Natural killer cell treated with Interleukin-12 subunit alpha and Interleukin-12 subunit beta and Interleukin-15 and Interleukin-18, amount 100 ng/mL, for 72 hours (primary cell): ENCODE results near the gene CPEB3. TPM values are rescaled to one million over a fixed set of nuclear protein-coding genes. Genes with fewer than 3 reads are reported as not detected.

Experiments
- ATAC-seq, 2 donors: fragments of 150-1000 bp; cut with Tn5 transposase in 1 of 2; sonication (Bioruptor Pico), chemical (Tn5 transposase) in 1 of 2; 2 replicates each; pipeline ENCODE4 v1.10.0; 2021
- DNase-seq: peaks from one replicate; pipeline ENCODE4 v3.0.0; 2022; ENCODE audit warnings: low spot score
- H3K27ac Mint-ChIP-seq, 2 donors: 1 replicate in 1 of 2; 2 replicates in 1 of 2; pipeline ENCODE4 v1.8.0; 2022; ENCODE audit warnings: mixed read lengths in 2 of 2, mild to moderate bottlenecking in 1 of 2, moderate library complexity in 1 of 2
- H3K27me3 Mint-ChIP-seq, 2 donors: 1 replicate in 1 of 2; 2 replicates in 1 of 2; pipeline ENCODE4 v1.8.0; 2022; ENCODE audit warnings: mixed read lengths in 2 of 2
- H3K36me3 Mint-ChIP-seq: one replicate; pipeline ENCODE4 v1.8.0; 2022; ENCODE audit warnings: mixed read lengths
- H3K4me1 Mint-ChIP-seq, 2 donors: 1 replicate in 1 of 2; 2 replicates in 1 of 2; pipeline ENCODE4 v1.8.0; 2022; ENCODE audit warnings: low read depth in 2 of 2, mixed read lengths in 2 of 2, mild to moderate bottlenecking in 1 of 2
- H3K4me3 Mint-ChIP-seq: one replicate; pipeline ENCODE4 v1.8.0; 2022; ENCODE audit warnings: mixed read lengths
- H3K9me3 Mint-ChIP-seq: 2 replicates; pipeline ENCODE4 v1.8.0; 2022; ENCODE audit warnings: mixed read lengths
- total RNA-seq, 2 donors: library from RNA; stranded (reverse); gene quantifications; one replicate each; pipeline ENCODE4 v1.2.3, GENCODE V29; 2022

CPEB3 gene
- total RNA-seq, 2 donors from 2014 or later, result 4.0 to 4.8 TPM

- H3K27ac Mint-ChIP-seq, result peak overlapping the region; percentile 22 to 78
- peaks cover 31 to 43% of the 10 kb centered on the region in 2 donors for H3K4me1 Mint-ChIP-seq
- DNase-seq, result peak; percentile 62
- peak overlapping the region; percentile 71 for H3K4me3 Mint-ChIP-seq
- no peak for ATAC-seq
- H3K27me3 Mint-ChIP-seq, result peaks cover 0 to 2% of the 10 kb centered on the region in 2 donors
- H3K36me3 Mint-ChIP-seq, result peaks cover 10% of the 10 kb centered on the region
- no peaks in the 10 kb centered on the region for H3K9me3 Mint-ChIP-seq
Observed at GRCh38 chr10:92242910-92243671, 47.8 kb downstream of the CPEB3 start.

DNA sequence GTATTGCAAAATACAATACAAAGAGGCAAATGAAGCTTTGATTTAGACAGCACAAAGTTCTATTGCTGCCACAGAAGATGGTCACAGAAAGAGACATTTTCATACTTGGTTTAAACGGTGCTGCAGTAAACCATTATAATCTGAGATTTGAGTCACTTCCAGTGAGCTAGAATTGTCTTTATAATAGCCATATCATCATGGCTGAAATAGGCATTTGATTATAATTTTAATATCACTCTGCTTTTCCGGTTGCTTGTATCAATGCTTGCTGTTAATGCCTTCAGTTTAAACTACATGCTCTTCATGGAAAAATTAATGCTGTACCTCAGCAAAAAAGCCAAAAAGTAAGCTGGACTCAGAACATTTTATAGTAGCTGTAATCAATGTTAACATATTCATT, 48.5 kb downstream of the CPEB3 start:
- Mint-ChIP-seq H3K4me3 (peak overlapping the region; percentile 71), H3K9me3 (no peaks in the 10 kb centered on the region), H3K27ac (peak overlapping the region in 1 of 2 donors; percentile 67), H3K4me1 (peaks cover 34 to 50% of the 10 kb centered on the region in 2 donors), H3K27me3 (peaks cover 0 to 2% of the 10 kb centered on the region in 2 donors), H3K36me3 (peaks cover 13% of the 10 kb centered on the region)
- ATAC-seq (no peak), DNase-seq (no peak)

DNA sequence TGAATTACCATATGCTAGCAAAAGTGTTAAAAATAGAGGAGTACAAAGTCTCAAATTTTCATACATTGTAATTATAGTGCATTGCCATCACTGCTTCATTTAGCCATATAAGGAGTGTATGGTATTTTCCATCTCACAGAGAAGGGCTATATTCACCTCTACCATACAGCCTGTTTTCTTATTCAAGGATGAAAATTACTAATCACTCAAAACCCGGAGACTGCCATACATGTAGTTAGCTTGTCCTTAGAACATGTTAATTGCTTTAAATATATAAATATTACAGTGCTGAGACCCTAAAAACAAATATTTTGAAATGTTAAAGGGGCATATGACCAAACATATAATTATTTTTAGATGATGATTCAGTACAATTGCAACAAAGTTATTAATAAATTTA, 49.4 kb downstream of the CPEB3 start:
- H3K36me3 Mint-ChIP-seq, result peaks cover 13% of the 10 kb centered on the region
- no peak overlapping the region for H3K27ac Mint-ChIP-seq
- H3K4me3 Mint-ChIP-seq, result peak overlapping the region; percentile 95
- H3K4me1 Mint-ChIP-seq, result peaks cover 38 to 54% of the 10 kb centered on the region in 2 donors
- H3K9me3 Mint-ChIP-seq, result no peaks in the 10 kb centered on the region
- DNase-seq, result no peak
- no peak for ATAC-seq
- H3K27me3 Mint-ChIP-seq, result peaks cover 0 to 2% of the 10 kb centered on the region in 2 donors

GRCh38 chr10:92241158-92241500, 49.7 kb downstream of the CPEB3 start:
- Mint-ChIP-seq H3K4me3 (peak overlapping the region; percentile 95), H3K36me3 (peaks cover 13% of the 10 kb centered on the region), H3K27ac (peak overlapping the region; percentile 49 to 77), H3K27me3 (peaks cover 0 to 2% of the 10 kb centered on the region in 2 donors), H3K9me3 (no peaks in the 10 kb centered on the region), H3K4me1 (peaks cover 38 to 54% of the 10 kb centered on the region in 2 donors)
- no peak for ATAC-seq
- no peak for DNase-seq

DNA sequence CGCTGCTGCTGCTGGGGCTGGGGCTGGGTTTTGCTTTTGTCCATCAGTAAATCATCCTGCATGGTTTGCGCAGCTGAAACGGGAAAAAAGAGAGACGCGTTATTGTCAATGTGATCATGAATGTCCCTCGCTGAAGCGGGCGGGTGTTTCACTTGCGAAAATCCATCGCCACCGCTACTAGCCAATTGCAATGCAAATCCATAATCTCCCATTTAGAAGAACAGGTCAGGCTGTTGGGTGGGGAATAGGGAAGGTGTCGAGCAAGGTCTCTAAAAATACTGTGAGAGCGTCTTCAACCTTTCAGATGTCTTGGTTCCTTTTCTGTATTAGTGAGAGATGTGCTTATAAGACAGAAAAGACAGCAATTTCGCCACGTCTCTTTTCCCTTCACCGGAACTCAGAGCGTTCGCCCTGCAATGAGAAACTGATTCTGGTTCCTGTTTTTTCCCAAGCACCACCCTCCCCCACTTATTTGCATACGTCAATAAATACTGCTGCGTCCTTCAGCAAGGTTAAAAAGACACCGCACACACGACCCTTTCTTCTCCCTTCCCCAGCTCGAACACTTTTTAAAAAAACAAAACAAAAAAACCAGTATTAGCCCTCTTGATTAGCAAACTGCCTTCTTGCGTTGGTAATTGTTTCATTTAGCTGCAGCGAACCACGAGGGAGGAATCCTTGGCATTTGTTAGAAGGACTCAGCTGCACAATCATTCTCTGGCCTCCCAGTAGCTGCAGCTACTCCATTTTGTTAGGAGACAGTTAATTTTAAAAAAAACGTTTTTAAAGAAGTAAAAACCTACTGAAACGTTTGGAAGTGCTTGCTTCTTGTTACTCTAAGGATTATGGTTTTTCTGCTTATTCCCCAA, 50.4 kb downstream of the CPEB3 start:
- peak; percentile 70 for DNase-seq
- Mint-ChIP-seq H3K9me3 (no peaks in the 10 kb centered on the region), H3K4me3 (peak overlapping the region; percentile 95), H3K4me1 (peaks cover 38 to 54% of the 10 kb centered on the region in 2 donors), H3K36me3 (peaks cover 13% of the 10 kb centered on the region), H3K27ac (peak overlapping the region; percentile 49 to 77), H3K27me3 (peaks cover 0 to 2% of the 10 kb centered on the region in 2 donors)
- ATAC-seq, result peak; percentile 69 to 84

GRCh38 chr10:92239600-92240288, 51.1 kb downstream of the CPEB3 start:
- DNase-seq (no peak), ATAC-seq (peak; percentile 81 to 83)
- Mint-ChIP-seq H3K9me3 (no peaks in the 10 kb centered on the region), H3K27me3 (peaks cover 0 to 2% of the 10 kb centered on the region in 2 donors), H3K4me3 (peak overlapping the region; percentile 95), H3K4me1 (peaks cover 38 to 54% of the 10 kb centered on the region in 2 donors), H3K27ac (peak overlapping the region; percentile 49 to 77), H3K36me3 (peaks cover 13% of the 10 kb centered on the region)

DNA sequence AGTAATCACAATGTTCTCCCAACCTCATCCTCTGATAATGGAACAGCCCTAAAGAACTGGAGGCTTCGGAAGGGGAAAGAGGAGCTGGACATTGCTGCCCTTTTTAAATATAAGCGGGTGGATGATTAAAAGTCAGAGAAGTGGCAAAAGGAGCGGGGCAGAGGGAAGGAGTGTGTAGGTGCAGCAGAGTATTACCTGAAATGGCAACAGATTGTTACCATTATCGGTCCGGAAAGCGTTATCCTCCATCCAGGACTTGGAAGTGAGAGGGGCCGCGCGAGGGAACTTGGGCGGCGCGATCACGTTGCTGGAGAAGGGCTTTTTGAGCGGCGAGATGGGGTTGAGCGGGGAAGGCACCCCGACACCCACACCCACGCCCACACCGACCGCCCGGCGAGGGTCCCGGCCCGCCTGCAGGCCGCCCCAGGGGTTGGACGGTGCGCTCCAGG, 51.7 kb downstream of the CPEB3 start:
- H3K36me3 Mint-ChIP-seq, result peaks cover 13% of the 10 kb centered on the region
- ATAC-seq (no peak), DNase-seq (no peak)
- H3K27me3 Mint-ChIP-seq, result peaks cover 0 to 2% of the 10 kb centered on the region in 2 donors
- H3K27ac Mint-ChIP-seq, result peak overlapping the region; percentile 40 to 86
- no peaks in the 10 kb centered on the region for H3K9me3 Mint-ChIP-seq
- peak overlapping the region; percentile 94 for H3K4me3 Mint-ChIP-seq
- H3K4me1 Mint-ChIP-seq, result peaks cover 38 to 54% of the 10 kb centered on the region in 2 donors

GRCh38 chr10:92238586-92239098, 52.2 kb downstream of the CPEB3 start:
- peaks cover 13% of the 10 kb centered on the region for H3K36me3 Mint-ChIP-seq
- DNase-seq (no peak), ATAC-seq (no peak)
- H3K4me3 Mint-ChIP-seq, result peak overlapping the region; percentile 94
- H3K27ac Mint-ChIP-seq, result peak overlapping the region; percentile 40 to 86
- H3K9me3 Mint-ChIP-seq, result no peaks in the 10 kb centered on the region
- H3K27me3 Mint-ChIP-seq, result peaks cover 0 to 2% of the 10 kb centered on the region in 2 donors
- H3K4me1 Mint-ChIP-seq, result peaks cover 38 to 54% of the 10 kb centered on the region in 2 donors

DNA sequence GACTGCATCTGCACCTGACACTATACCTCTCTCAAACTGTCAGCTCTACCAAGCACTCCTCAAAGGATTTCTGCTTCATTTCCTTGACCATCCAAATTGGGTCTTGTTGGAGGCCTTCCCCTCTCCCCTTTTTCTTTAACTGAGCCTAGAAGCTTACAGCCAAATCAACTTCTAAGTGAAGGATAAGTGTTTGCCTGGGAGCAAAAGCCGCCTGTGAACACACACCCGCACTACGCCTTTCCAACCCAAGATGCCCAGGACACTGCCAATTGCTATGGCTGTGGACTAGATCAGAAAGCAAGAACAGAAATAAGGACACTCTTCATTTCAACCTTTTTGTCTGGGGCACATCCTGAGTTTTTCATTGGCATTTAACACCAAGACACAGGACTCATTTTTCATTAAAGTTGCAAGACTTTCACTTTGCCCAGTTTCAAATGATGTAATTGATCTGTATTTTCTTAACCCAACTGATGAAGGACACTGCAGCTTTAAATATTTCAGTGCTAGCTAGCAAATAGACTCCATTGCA, 52.8 kb downstream of the CPEB3 start:
- Mint-ChIP-seq H3K4me1 (peaks cover 34 to 49% of the 10 kb centered on the region in 2 donors), H3K4me3 (peak overlapping the region; percentile 4), H3K27me3 (peaks cover 0 to 2% of the 10 kb centered on the region in 2 donors), H3K36me3 (peaks cover 13% of the 10 kb centered on the region), H3K27ac (peak overlapping the region in 1 of 2 donors; percentile 40), H3K9me3 (no peaks in the 10 kb centered on the region)
- ATAC-seq, result no peak
- DNase-seq, result no peak

DNA sequence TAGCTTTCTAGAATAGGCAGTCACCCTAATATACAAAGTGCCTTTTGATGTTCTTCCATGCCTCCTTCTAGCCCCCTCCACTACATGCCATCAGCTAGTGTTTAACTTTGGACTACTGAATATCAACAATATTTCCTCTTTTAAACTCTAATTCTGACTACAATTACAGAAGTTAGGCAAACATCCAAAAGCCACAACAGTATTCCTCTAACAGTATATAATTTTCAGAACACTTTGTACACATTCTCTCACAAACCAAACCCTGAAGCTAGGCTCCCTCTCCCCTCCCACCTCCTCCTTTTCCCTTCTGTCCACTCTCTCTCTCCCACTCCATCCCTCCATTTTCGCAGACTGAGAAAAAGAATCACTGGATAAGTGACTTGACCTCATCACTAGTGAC, 59.7 kb downstream of the CPEB3 start:
- H3K4me1 Mint-ChIP-seq, result peaks cover 0 to 7% of the 10 kb centered on the region in 2 donors
- H3K4me3 Mint-ChIP-seq, result no peak overlapping the region
- no peak for DNase-seq
- H3K27me3 Mint-ChIP-seq, result no peaks in the 10 kb centered on the region
- H3K9me3 Mint-ChIP-seq, result no peaks in the 10 kb centered on the region
- H3K36me3 Mint-ChIP-seq, result no peaks in the 10 kb centered on the region
- no peak overlapping the region for H3K27ac Mint-ChIP-seq
- ATAC-seq, result no peak

GRCh38 chr10:92222603-92223262, 68.1 kb downstream of the CPEB3 start:
- Mint-ChIP-seq H3K4me3 (no peak overlapping the region), H3K4me1 (peaks cover 0 to 4% of the 10 kb centered on the region in 2 donors), H3K36me3 (no peaks in the 10 kb centered on the region), H3K9me3 (no peaks in the 10 kb centered on the region), H3K27ac (no peak overlapping the region), H3K27me3 (no peaks in the 10 kb centered on the region)
- no peak for ATAC-seq
- no peak for DNase-seq

GRCh38 chr10:92219559-92219958, 71.3 kb downstream of the CPEB3 start:
- no peak for ATAC-seq
- DNase-seq, result no peak
- Mint-ChIP-seq H3K27ac (no peak overlapping the region), H3K9me3 (no peaks in the 10 kb centered on the region), H3K36me3 (no peaks in the 10 kb centered on the region), H3K27me3 (no peaks in the 10 kb centered on the region), H3K4me1 (peaks cover 0 to 4% of the 10 kb centered on the region in 2 donors), H3K4me3 (no peak overlapping the region)

GRCh38 chr10:92218569-92218968, 72.3 kb downstream of the CPEB3 start:
- ATAC-seq (no peak), DNase-seq (no peak)
- Mint-ChIP-seq H3K27me3 (no peaks in the 10 kb centered on the region), H3K4me3 (no peak overlapping the region), H3K9me3 (no peaks in the 10 kb centered on the region), H3K4me1 (peaks cover 0 to 4% of the 10 kb centered on the region in 2 donors), H3K36me3 (no peaks in the 10 kb centered on the region), H3K27ac (no peak overlapping the region)
